Activated CD4-positive, alpha-beta T cell treated with anti-CD3 and anti-CD28 coated beads, Interleukin-2, amount 10 ng/mL, durations not matched to agents 24 days and 14 days (primary cell): Measurements from ENCODE around the gene RHBDL2. TPM values are rescaled to one million over a fixed set of nuclear protein-coding genes. Genes with fewer than 3 reads are reported as not detected.

Experiments used
- DNase-seq: peaks from one replicate; pipeline ENCODE4 v3.0.0; 2022
- H3K27ac Mint-ChIP-seq: one replicate; pipeline ENCODE4 v1.8.0; 2022; ENCODE audit warnings: mild to moderate bottlenecking, mixed read lengths
- H3K27me3 Mint-ChIP-seq: one replicate; pipeline ENCODE4 v1.8.0; 2022; ENCODE audit warnings: mixed read lengths
- H3K36me3 Mint-ChIP-seq: one replicate; pipeline ENCODE4 v1.8.0; 2022; ENCODE audit warnings: low read depth, mild to moderate bottlenecking, mixed read lengths
- H3K4me1 Mint-ChIP-seq: one replicate; pipeline ENCODE4 v1.8.0; 2021; ENCODE audit warnings: mixed read lengths
- H3K4me3 Mint-ChIP-seq: one replicate; pipeline ENCODE4 v1.8.0; 2022; ENCODE audit warnings: mild to moderate bottlenecking, moderate library complexity, mixed read lengths
- H3K9me3 Mint-ChIP-seq: one replicate; pipeline ENCODE4 v1.8.0; 2021; ENCODE audit warnings: mixed read lengths
- intact Hi-C: fragments of 100-400 bp; cut with micrococcal nuclease; formaldehyde crosslinking; loops from one replicate; pipeline ENCODE4 v1.15.1; 2023
- total RNA-seq: library from RNA; stranded (reverse); gene quantifications from 2 replicates; pipeline ENCODE4 v1.2.3, GENCODE V29; 2022

Gene RHBDL2
- total RNA-seq, 1 donor from 2014 or later, result not detected

DNA sequence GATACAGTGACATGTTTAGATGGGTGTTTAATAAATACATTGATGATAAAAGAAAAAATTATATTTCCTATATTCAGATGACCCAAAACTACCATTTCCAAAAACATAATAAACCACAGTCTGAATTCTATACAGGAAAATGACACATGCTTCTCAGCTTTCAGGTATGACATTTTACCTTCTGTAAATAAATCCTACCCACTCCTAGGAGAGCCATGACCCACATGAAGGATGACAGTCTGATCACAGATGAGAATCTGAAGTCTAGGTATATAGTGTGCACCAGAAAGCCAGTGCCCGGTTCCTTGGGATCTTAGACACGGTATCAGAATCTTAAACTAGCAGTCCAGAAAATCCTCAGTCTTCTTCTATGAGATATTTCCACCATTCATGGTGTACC, 56.5 kb downstream of the RHBDL2 start:
- DNase-seq, result no peak
- no peaks in the 10 kb centered on the region for H3K9me3 Mint-ChIP-seq
- intact Hi-C loops, result no loop called here
- no peak overlapping the region for H3K27ac Mint-ChIP-seq
- H3K4me1 Mint-ChIP-seq, result no peaks in the 10 kb centered on the region
- peaks cover 23% of the 10 kb centered on the region for H3K27me3 Mint-ChIP-seq
- no peak overlapping the region for H3K4me3 Mint-ChIP-seq
- no peaks in the 10 kb centered on the region for H3K36me3 Mint-ChIP-seq

GRCh38 chr1:38881487-38881886, 60.1 kb downstream of the RHBDL2 start, which contains the start of gene GJA9:
Gene GJA9 (minus strand): TSS chr1:38881587. CDS start chr1:38876098, 5,489 bp downstream.
- no peaks in the 10 kb centered on the region for H3K36me3 Mint-ChIP-seq
- no peak within 1 kb of the TSS for H3K27ac Mint-ChIP-seq
- H3K9me3 Mint-ChIP-seq, result no peaks in the 10 kb centered on the region
- intact Hi-C loops, result no loop called here
- no peak for DNase-seq
- no peaks in the 10 kb centered on the region for H3K4me1 Mint-ChIP-seq
- H3K27me3 Mint-ChIP-seq, result peaks cover 12% of the 10 kb centered on the region
- H3K4me3 Mint-ChIP-seq, result no peak within 1 kb of the TSS

DNA sequence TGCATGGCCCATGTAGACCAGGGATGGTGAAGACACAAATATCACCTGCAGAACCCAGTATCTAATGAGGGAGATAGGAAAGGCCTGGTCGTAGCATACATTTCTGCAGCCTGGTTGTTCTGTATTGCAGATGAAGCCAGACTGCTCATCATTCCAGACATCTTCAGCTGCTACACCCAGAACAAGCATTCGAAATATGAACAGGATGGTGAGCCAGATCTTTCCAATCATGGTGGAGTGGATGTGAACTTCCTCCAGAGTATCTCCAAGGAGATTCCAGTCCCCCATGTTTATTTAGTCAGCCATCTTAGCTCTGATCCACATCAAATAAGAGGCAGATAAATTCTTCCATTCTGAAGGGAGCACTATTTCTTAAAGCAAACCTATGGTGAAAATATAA, 65.8 kb downstream of the RHBDL2 start:
- DNase-seq, result no peak
- H3K36me3 Mint-ChIP-seq, result peaks cover 3% of the 10 kb centered on the region
- H3K9me3 Mint-ChIP-seq, result no peaks in the 10 kb centered on the region
- no peak overlapping the region for H3K4me3 Mint-ChIP-seq
- H3K4me1 Mint-ChIP-seq, result peaks cover 26% of the 10 kb centered on the region
- intact Hi-C loops, result no loop called here
- no peak overlapping the region for H3K27ac Mint-ChIP-seq
- H3K27me3 Mint-ChIP-seq, result no peaks in the 10 kb centered on the region

- intact Hi-C loops, result loop anchor here (1.0 to 5.0 kb wide), 5 partner anchors 14 to 704 kb away; partner anchors contain the start of genes AKIRIN1, NDUFS5, PABPC4 and RRAGC
- peak within 1 kb of the TSS; percentile 91 for H3K4me3 Mint-ChIP-seq
- peak; percentile 99 for DNase-seq
- H3K4me1 Mint-ChIP-seq, result peaks cover 26% of the 10 kb centered on the region
- H3K27me3 Mint-ChIP-seq, result no peaks in the 10 kb centered on the region
- H3K27ac Mint-ChIP-seq, result peak within 1 kb of the TSS; percentile 81
- no peaks in the 10 kb centered on the region for H3K9me3 Mint-ChIP-seq
- peaks cover 7% of the 10 kb centered on the region for H3K36me3 Mint-ChIP-seq
These were observed 68.3 kb downstream of the RHBDL2 start, which contains the start of gene MYCBP for GRCh38 chr1:38873027-38873969. Gene MYCBP (minus strand): TSS chr1:38873348. CDS start chr1:38873305, 43 bp downstream.

DNA sequence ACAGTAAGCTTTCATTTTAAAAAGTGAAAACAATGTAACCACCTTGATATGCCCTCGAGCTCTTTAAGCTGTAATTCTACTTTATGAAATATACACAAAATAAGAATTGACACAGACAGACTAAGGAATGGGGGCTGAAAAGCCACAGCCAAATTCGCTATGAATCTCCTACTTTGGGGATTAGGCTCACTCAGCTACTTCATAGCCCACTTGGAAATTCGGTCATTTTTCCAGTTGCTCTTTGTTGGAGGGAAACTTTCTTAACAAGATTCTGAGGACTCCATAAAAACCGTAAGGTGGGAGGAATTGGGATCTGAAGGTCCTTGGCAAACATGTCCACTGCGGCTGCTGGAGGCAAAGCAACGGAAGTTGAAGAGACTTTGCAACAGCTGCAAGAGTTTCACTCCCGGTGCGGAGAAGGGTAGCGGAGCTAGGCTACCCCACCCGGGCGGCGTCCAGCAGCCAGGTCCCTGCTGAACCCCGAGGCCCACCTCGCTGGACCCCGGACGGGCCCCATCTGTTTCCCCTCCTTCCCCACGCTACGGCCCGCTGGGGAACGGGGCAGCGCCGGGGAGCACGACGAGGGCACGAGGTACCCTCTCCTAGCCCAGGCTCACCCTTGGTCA, 69.1 kb downstream of the RHBDL2 start:
- Mint-ChIP-seq H3K4me3 (peak overlapping the region; percentile 91), H3K27ac (peak overlapping the region; percentile 81), H3K9me3 (no peaks in the 10 kb centered on the region), H3K27me3 (no peaks in the 10 kb centered on the region), H3K36me3 (peaks cover 7% of the 10 kb centered on the region), H3K4me1 (peaks cover 30% of the 10 kb centered on the region)
- peak; percentile 82 for DNase-seq
- intact Hi-C loops, result loop anchor here (1.0 to 5.0 kb wide), 5 partner anchors 13 to 705 kb away; partner anchors contain the start of genes AKIRIN1, NDUFS5, PABPC4 and RRAGC

DNA sequence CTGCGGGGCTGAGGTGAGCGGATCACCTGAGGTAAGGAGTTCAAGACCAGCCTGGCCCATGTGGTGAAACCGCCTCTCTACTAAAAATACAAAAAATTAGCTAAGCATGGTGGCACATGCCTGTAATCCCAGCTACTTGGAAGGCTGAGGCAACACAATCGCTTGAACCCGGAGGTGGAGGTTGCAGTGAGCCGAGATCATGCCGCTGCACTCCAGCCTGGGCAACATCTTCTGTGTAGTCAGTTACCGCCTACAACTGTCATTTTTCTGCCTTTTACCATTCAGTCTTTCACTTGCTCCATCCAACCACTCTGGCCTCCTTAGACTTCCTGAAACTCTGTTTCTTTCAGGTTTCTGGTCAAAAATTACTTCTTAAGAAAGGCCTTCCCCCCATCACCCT, 70.6 kb downstream of the RHBDL2 start:
- Mint-ChIP-seq H3K27me3 (no peaks in the 10 kb centered on the region), H3K27ac (peak overlapping the region; percentile 8), H3K4me1 (peaks cover 30% of the 10 kb centered on the region), H3K36me3 (peaks cover 9% of the 10 kb centered on the region), H3K4me3 (peak overlapping the region; percentile 91), H3K9me3 (no peaks in the 10 kb centered on the region)
- no peak for DNase-seq
- intact Hi-C loops, result loop anchor here (5.0 kb wide), 2 partner anchors 221 to 706 kb away; partner anchors contain the start of gene PABPC4

- Mint-ChIP-seq H3K4me1 (peaks cover 19% of the 10 kb centered on the region), H3K4me3 (no peak overlapping the region), H3K9me3 (no peaks in the 10 kb centered on the region), H3K27ac (no peak overlapping the region), H3K27me3 (no peaks in the 10 kb centered on the region), H3K36me3 (peaks cover 24% of the 10 kb centered on the region)
- intact Hi-C loops, result no loop called here
- DNase-seq, result no peak
These were observed 74.4 kb downstream of the RHBDL2 start for GRCh38 chr1:38867208-38867607.

DNA sequence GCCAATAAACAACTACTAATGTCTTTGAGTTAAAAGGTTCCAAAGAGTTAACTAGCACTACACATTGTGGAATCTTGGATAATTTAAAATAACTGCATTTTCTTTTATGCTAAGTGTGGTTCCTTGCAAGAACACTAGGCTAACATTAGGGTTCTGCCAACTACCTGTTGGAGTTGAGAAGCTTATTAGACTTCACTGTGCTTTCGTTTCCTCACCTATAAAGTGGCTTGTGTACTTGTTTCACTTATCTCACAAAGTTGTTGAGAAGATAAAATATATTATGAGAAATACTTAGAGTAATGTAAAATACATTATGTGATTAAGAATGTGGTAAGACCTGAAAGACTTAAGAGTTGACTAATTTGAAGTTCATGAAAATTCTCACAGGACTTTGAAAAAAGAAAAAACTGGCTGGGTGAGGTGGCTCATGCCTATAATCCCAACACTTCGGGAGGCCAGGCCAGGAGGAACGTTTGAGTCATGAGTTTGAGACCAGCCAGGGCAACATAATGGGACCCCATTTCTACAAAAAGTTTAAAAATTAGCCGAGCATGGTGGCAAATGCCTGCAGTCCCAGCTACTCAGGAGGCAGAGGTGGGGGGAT, 76.4 kb downstream of the RHBDL2 start:
- no peak overlapping the region for H3K4me3 Mint-ChIP-seq
- H3K27ac Mint-ChIP-seq, result no peak overlapping the region
- H3K4me1 Mint-ChIP-seq, result peaks cover 13% of the 10 kb centered on the region
- intact Hi-C loops, result no loop called here
- peaks cover 28% of the 10 kb centered on the region for H3K36me3 Mint-ChIP-seq
- no peaks in the 10 kb centered on the region for H3K9me3 Mint-ChIP-seq
- no peaks in the 10 kb centered on the region for H3K27me3 Mint-ChIP-seq
- DNase-seq, result no peak

- peak overlapping the region; percentile 61 for H3K27ac Mint-ChIP-seq
- DNase-seq, result no peak
- H3K9me3 Mint-ChIP-seq, result no peaks in the 10 kb centered on the region
- peak overlapping the region; percentile 88 for H3K4me3 Mint-ChIP-seq
- H3K27me3 Mint-ChIP-seq, result no peaks in the 10 kb centered on the region
- intact Hi-C loops, result no loop called here
- H3K4me1 Mint-ChIP-seq, result peaks cover 20% of the 10 kb centered on the region
- H3K36me3 Mint-ChIP-seq, result peaks cover 29% of the 10 kb centered on the region
These were observed 81.2 kb downstream of the RHBDL2 start for GRCh38 chr1:38860454-38860795.

- H3K4me1 Mint-ChIP-seq, result peaks cover 24% of the 10 kb centered on the region
- H3K36me3 Mint-ChIP-seq, result peaks cover 31% of the 10 kb centered on the region
- H3K9me3 Mint-ChIP-seq, result no peaks in the 10 kb centered on the region
- H3K4me3 Mint-ChIP-seq, result peak within 1 kb of the TSS; percentile 88
- no peaks in the 10 kb centered on the region for H3K27me3 Mint-ChIP-seq
- DNase-seq, result peak; percentile 100
- intact Hi-C loops, result loop anchor here (1.0 to 10.0 kb wide), 4 partner anchors 13 to 1385 kb away; partner anchors contain the start of genes AKIRIN1, CDCA8, MYCBP and ZC3H12A
- peak within 1 kb of the TSS; percentile 77 for H3K27ac Mint-ChIP-seq
These were observed 81.8 kb downstream of the RHBDL2 start, which contains the start of gene RRAGC for GRCh38 chr1:38859561-38860453. Gene RRAGC (minus strand): TSS chr1:38859772. CDS start chr1:38859646, 126 bp downstream.

- Mint-ChIP-seq H3K4me1 (peaks cover 24% of the 10 kb centered on the region), H3K9me3 (no peaks in the 10 kb centered on the region), H3K36me3 (peaks cover 31% of the 10 kb centered on the region), H3K4me3 (peak overlapping the region; percentile 88), H3K27me3 (no peaks in the 10 kb centered on the region), H3K27ac (peak overlapping the region; percentile 77)
- DNase-seq, result peak; percentile 88
- intact Hi-C loops, result loop anchor here (1.0 to 10.0 kb wide), 4 partner anchors 14 to 1384 kb away; partner anchors contain the start of genes AKIRIN1, CDCA8, MYCBP and ZC3H12A
These were observed 82.6 kb downstream of the RHBDL2 start for GRCh38 chr1:38858833-38859560.

GRCh38 chr1:38852780-38853179, 88.8 kb downstream of the RHBDL2 start:
- peak overlapping the region; percentile 48 for H3K27ac Mint-ChIP-seq
- no peaks in the 10 kb centered on the region for H3K9me3 Mint-ChIP-seq
- H3K4me3 Mint-ChIP-seq, result peak overlapping the region; percentile 24
- intact Hi-C loops, result loop anchor here (10.0 kb wide), 2 partner anchors 1158 to 1378 kb away; partner anchors contain the start of genes CDCA8 and ZC3H12A
- no peaks in the 10 kb centered on the region for H3K27me3 Mint-ChIP-seq
- peaks cover 34% of the 10 kb centered on the region for H3K36me3 Mint-ChIP-seq
- H3K4me1 Mint-ChIP-seq, result peaks cover 15% of the 10 kb centered on the region
- DNase-seq, result no peak
